ENCODE data around the gene NDUFS8.

Gene NDUFS8

GRCh38 chr11:68016904-68017817 lies 13.3 kb upstream of the NDUFS8 start:
- peak; percentile 72 for DNase-seq

- no peak for DNase-seq
Measured at GRCh38 chr11:68017980-68018729, 12.3 kb upstream of the NDUFS8 start.

DNA sequence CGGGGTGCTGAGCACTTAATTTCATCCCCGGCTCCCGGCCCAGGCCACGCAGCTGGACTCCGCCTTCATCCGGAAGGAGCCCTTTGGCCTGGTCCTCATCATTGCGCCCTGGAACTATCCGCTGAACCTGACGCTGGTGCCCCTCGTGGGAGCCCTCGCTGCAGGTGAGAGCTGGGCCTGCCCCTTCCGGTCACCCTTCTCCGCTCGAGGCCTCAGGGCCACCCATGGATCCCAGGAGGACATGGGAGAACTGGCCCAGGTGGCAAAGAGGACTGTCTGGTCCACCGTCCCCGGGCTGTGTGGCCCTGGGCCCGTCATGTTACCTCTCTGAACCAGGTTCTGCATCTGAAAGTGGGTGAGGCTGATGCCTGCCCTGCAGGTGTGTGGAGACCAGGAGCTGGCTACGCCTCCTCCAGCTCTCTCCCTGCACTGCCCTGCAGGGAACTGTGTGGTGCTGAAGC lies 11.7 kb upstream of the NDUFS8 start:
- DNase-seq: no peak

DNA sequence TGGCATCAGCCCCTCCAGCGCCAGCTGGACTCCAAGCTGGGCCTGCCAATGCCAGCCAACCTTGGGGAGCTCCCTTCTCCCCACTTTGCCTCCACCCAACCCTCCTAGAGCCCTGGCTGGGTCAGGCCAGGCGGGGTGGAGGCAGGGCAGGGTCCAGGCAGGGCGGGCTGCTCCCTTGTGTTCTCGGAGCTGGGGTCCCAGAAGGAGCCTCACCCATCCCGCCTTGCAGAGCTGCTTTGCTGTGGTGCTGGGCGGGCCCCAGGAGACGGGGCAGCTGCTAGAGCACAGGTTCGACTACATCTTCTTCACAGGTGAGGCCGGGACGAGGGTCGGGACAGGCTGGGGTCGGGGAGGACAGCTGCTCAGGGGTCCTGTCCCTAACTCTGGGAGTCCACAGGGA lies 11.0 kb upstream of the NDUFS8 start:
- no peak for DNase-seq

GRCh38 chr11:68020575-68020974 lies 9.9 kb upstream of the NDUFS8 start:
- DNase-seq: no peak

DNA sequence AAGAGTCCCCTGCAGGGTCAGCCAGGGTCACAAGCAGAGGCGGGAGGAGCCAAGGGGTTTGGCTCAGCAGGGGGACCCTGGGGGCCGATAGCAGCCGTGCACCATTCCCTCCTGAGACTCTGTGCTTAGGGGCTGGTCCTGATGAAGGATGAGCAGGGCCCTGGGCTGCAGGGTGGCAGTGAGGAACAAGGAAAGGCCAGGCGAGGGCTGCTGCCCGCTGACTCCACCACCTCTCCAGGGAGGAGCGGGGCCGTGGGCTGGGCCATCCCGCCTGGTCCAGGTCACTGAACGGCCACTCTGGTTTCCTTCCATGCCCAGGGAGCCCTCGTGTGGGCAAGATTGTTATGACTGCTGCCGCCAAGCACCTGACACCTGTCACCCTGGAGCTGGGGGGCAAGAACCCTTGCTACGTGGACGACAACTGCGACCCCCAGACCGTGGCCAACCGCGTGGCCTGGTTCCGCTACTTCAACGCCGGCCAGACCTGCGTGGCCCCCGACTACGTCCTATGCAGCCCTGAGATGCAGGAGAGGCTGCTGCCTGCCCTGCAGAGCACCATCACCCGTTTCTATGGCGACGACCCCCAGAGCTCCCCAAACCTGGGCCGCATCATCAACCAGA lies 9.2 kb upstream of the NDUFS8 start:
- no peak for DNase-seq

DNA sequence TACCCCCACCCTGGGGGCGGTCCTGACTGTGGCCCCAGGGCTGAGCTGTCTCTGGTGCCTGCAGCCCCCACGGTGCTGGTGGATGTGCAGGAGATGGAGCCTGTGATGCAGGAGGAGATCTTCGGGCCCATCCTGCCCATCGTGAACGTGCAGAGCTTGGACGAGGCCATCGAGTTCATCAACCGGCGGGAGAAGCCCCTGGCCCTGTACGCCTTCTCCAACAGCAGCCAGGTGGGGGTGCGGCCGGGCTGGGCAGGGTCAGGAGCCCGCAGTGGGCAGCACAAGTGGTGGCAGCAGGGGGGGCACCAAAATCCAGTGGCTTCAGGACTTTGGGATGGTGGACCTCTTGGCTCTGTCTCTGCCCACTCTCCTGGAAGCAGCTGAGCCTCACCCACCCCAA lies 8.0 kb upstream of the NDUFS8 start:
- no peak for DNase-seq

- no peak for DNase-seq
Measured at GRCh38 chr11:68024508-68024907, 6.0 kb upstream of the NDUFS8 start.

GRCh38 chr11:68025047-68025446 lies 5.4 kb upstream of the NDUFS8 start:
- DNase-seq: peak; percentile 63

GRCh38 chr11:68026391-68027105 lies 3.9 kb upstream of the NDUFS8 start:
- no peak for DNase-seq

DNA sequence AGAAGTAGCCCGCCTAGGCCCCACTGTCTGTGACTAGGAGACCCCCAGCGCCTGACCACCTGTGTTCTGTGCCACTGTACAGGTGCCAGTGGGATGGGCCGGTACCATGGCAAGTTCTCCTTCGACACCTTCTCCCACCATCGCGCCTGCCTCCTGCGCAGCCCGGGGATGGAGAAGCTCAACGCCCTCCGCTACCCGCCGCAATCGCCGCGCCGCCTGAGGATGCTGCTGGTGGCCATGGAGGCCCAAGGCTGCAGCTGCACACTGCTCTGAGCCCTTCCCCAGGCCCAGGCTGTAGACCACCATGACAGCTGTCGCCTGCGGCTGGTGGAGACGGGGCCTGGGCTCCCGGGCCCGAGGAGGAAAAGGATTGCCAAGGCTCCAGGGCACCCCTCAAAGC lies 2.8 kb upstream of the NDUFS8 start:
- no peak for DNase-seq

DNA sequence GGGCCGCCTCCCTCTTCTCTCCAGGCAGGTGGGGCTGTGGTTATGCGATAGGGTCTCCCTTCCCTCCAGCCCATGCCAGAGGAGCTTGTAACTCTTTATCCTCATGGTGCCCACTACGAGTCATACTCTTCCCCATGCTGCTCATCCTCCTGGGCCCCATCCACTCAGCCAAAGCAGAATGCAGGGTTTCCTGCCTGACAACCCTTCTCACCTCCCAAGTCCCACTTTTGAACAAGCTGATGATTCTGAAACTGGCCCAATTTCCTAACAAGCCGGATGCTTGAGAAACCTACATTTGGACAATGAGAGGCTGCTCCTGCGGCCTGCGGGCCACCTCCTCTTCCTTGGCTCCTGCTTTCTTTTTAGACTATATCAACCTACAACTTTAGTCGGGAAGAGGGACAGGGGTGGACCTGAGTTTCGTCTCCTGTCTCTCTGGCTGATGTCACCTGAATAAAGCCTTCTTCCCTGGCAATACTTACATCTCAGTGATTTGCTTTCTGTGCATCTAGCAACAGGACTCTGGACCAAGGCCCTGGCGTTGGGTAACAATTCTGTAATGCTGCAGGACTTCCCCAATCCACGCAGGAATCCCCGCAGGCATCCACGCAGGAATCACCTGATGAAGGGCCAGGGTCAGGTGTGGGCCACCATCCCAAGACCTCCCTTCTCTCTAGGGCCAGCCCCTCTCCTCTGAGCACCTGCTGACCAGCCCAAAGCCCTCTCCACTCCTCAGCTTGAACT lies 1.5 kb upstream of the NDUFS8 start:
- DNase-seq: no peak

GRCh38 chr11:68031144-68031464 lies 623 bp downstream of the NDUFS8 start:
- DNase-seq: peak; percentile 65

GRCh38 chr11:68032003-68032402 lies 1.5 kb downstream of the NDUFS8 start:
- no peak for DNase-seq

DNA sequence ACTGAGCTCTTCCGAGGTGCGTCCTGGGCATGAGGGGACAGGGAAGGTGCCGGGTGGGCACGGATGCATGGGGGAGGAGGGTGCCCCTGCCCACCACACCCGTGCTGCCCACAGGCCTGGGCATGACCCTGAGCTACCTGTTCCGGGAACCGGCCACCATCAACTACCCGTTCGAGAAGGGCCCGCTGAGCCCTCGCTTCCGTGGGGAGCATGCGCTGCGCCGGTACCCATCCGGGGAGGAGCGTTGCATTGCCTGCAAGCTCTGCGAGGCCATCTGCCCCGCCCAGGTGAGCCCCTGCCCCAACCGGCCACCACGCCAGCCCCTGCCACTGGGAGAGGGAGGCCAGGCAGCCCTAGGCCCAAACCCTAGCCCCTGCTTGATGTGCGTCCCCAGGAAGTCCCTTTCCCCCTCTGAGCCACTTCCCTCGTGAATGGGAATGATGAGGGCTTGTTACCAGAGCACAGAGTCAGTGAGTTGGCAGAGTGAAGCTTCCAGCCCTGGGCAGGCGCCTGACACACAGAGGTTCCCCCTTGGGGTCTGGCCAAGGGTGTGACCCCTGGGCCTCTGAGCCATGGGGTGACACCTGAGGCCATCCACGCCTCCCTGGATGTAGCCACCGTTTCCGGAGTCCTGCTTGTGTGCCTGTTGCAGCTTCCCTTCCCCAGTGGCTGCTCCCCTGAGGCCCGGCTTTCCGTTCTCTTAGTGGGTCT lies 2.7 kb downstream of the NDUFS8 start:
- no peak for DNase-seq

DNA sequence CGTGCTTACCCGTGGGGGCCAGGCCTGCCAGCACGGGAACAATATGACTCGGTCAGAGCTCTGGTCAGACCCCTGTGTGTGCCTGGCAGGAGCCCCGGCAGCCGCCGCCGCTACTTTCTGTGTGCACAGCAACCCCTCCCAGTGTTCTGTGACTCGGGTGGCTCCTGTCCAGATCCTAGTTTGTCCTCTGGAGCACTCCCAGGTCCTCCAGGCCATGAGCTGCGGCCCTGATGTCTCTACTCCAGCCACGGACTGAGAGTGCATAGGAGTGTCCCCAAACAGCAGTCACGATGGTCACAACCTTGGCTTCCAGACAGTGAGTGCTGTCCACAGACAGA lies 3.2 kb downstream of the NDUFS8 start:
- no peak for DNase-seq

GRCh38 chr11:68035266-68035876 lies 4.9 kb downstream of the NDUFS8 start:
- no peak for DNase-seq

- no peak for DNase-seq
Measured at GRCh38 chr11:68036141-68036716, 5.7 kb downstream of the NDUFS8 start.

GRCh38 chr11:68036717-68037239 lies 6.3 kb downstream of the NDUFS8 start:
- DNase-seq: peak; percentile 32

- no peak for DNase-seq
Measured at GRCh38 chr11:68037411-68038225, 7.1 kb downstream of the NDUFS8 start.

All from hematopoietic multipotent progenitor cell treated with erythropoietin and hydrocortisone succinate and interleukin-3 and kit ligand, for 8 days (in vitro differentiated cells).